OCI-LY1 (cell line): ENCODE measurements around the gene TMC7.

Experiments
- H2AFZ ChIP-seq: fragments of 200-600 bp; sonication (generic), shearing (Covaris generic); 2 replicates; pipeline ENCODE4 v1.6.0; 2014; ENCODE audit warnings: antibody characterized with exemption, mild to moderate bottlenecking, low read length
- H3F3A ChIP-seq: fragments of 200-600 bp; sonication (generic), shearing (Covaris generic); 2 replicates; pipeline ENCODE4 v1.6.0; 2014; ENCODE audit warnings: mild to moderate bottlenecking, antibody characterized with exemption, low read length, moderate library complexity; ENCODE audit not compliant: insufficient read depth
- H3K27ac ChIP-seq: fragments of 200-600 bp; sonication (generic); 2 replicates; pipeline ENCODE4 v1.5.1; 2014; ENCODE audit warnings: low read length, mixed run types, mild to moderate bottlenecking, low read depth; ENCODE audit not compliant: poor library complexity, severe bottlenecking
- H3K27me3 ChIP-seq: fragments of 200-600 bp; sonication (generic); 2 replicates; pipeline ENCODE4 v1.6.0; 2014; ENCODE audit warnings: antibody characterized with exemption, mild to moderate bottlenecking, low read length, moderate library complexity; ENCODE audit not compliant: insufficient read depth
- H3K36me3 ChIP-seq: fragments of 200-600 bp; sonication (generic); 2 replicates; pipeline ENCODE4 v1.6.1; 2014; ENCODE audit warnings: mild to moderate bottlenecking, antibody characterized with exemption, low read length, moderate library complexity, mixed read lengths; ENCODE audit not compliant: insufficient read depth
- H3K4me1 ChIP-seq: fragments of 200-600 bp; sonication (generic); 2 replicates; pipeline ENCODE4 v1.5.1; 2014; ENCODE audit warnings: mild to moderate bottlenecking, low read length, moderate library complexity; ENCODE audit not compliant: insufficient read depth, severe bottlenecking
- H3K4me2 ChIP-seq: fragments of 200-600 bp; sonication (generic), shearing (Covaris generic); 2 replicates; pipeline ENCODE4 v1.6.1; 2014; ENCODE audit warnings: low read length
- H3K4me3 ChIP-seq: fragments of 200-600 bp; sonication (generic); 2 replicates; pipeline ENCODE4 v1.5.1; 2014; ENCODE audit warnings: low read length, low read depth, mild to moderate bottlenecking, mixed read lengths; ENCODE audit not compliant: poor library complexity, severe bottlenecking
- H3K79me2 ChIP-seq: fragments of 200-600 bp; shearing (Covaris generic); 2 replicates; pipeline ENCODE4 v1.6.1; 2016; ENCODE audit warnings: mixed run types, low read length, mixed read lengths; ENCODE audit not compliant: insufficient read depth
- H3K9ac ChIP-seq: fragments of 200-600 bp; sonication (generic), shearing (Covaris generic); 2 replicates; pipeline ENCODE4 v1.6.1; 2014; ENCODE audit warnings: mild to moderate bottlenecking, low read length, mixed read lengths
- H3K9me2 ChIP-seq: fragments of 200-600 bp; sonication (generic), shearing (Covaris generic); 2 replicates; pipeline ENCODE4 v1.6.1; 2014; ENCODE audit warnings: low read depth, mild to moderate bottlenecking, low read length, mixed read lengths
- H3K9me3 ChIP-seq: fragments of 200-600 bp; shearing (Covaris generic); 2 replicates; pipeline ENCODE4 v1.6.1; 2014; ENCODE audit warnings: low read length, mixed read lengths
- H4K20me1 ChIP-seq: fragments of 200-600 bp; sonication (generic), shearing (Covaris generic); 2 replicates; pipeline ENCODE4 v1.6.0; 2016; ENCODE audit warnings: mild to moderate bottlenecking, low read length; ENCODE audit not compliant: insufficient read depth
- EZH2 ChIP-seq: fragments of 200-600 bp; sonication (generic), shearing (Covaris generic); IDR thresholded peaks from 2 replicates; pipeline ENCODE4 v1.8.0; 2017; ENCODE audit warnings: borderline replicate concordance, mixed run types, mild to moderate bottlenecking, antibody characterized with exemption, low read length, moderate library complexity, mixed read lengths
- TF ChIP-seq, protein P1 (sequence below): fragments of 200-600 bp; sonication (generic), shearing (Covaris generic); IDR thresholded peaks from 2 replicates; pipeline ENCODE4 v1.5.1; 2017; ENCODE audit warnings: mild to moderate bottlenecking, antibody characterized with exemption, low read length, moderate library complexity, mixed read lengths

The TMC7 gene

GRCh38 chr16:19102187-19102872 is 118.6 kb downstream of the TMC7 start:
- H3K4me3 ChIP-seq: no peak overlapping the region
- H4K20me1 ChIP-seq: no peaks in the 10 kb centered on the region
- H3K9me3 ChIP-seq: no peaks in the 10 kb centered on the region
- no peaks in the 10 kb centered on the region for H3K4me1 ChIP-seq
- no peak for TF ChIP-seq EZH2
- TF ChIP-seq, protein P1, sequence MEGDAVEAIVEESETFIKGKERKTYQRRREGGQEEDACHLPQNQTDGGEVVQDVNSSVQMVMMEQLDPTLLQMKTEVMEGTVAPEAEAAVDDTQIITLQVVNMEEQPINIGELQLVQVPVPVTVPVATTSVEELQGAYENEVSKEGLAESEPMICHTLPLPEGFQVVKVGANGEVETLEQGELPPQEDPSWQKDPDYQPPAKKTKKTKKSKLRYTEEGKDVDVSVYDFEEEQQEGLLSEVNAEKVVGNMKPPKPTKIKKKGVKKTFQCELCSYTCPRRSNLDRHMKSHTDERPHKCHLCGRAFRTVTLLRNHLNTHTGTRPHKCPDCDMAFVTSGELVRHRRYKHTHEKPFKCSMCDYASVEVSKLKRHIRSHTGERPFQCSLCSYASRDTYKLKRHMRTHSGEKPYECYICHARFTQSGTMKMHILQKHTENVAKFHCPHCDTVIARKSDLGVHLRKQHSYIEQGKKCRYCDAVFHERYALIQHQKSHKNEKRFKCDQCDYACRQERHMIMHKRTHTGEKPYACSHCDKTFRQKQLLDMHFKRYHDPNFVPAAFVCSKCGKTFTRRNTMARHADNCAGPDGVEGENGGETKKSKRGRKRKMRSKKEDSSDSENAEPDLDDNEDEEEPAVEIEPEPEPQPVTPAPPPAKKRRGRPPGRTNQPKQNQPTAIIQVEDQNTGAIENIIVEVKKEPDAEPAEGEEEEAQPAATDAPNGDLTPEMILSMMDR: no peak
- no peak overlapping the region for H3K9ac ChIP-seq
- no peaks in the 10 kb centered on the region for H3K79me2 ChIP-seq
- no peaks in the 10 kb centered on the region for H3F3A ChIP-seq
- no peak overlapping the region for H3K4me2 ChIP-seq
- no peaks in the 10 kb centered on the region for H3K36me3 ChIP-seq
- H3K27ac ChIP-seq: no peak overlapping the region
- H3K9me2 ChIP-seq: no peaks in the 10 kb centered on the region
- H2AFZ ChIP-seq: no peak overlapping the region
- no peaks in the 10 kb centered on the region for H3K27me3 ChIP-seq

DNA sequence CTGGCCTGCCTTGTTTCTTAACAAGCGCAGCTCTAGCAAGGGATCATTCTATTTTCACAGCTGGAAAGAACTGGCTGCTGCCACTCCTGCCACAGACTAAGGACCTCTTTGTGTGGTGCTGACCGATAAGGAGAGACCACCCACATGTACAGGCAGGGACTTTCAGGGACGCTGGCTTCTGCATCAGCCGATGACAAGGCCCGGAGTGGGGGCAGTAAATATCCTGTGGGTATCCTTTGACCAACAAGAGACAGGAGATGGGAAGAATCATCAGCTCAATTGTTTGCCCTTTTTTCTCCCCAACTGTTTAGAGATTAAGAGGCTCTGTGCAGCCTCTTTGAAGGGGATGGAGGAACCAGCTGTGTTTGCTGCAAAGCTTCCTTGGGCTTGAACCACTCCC is 120.9 kb downstream of the TMC7 start:
- Histone ChIP-seq H3K4me1 (no peaks in the 10 kb centered on the region), H3K9me2 (no peaks in the 10 kb centered on the region)

GRCh38 chr16:19105131-19105530 is 121.4 kb downstream of the TMC7 start:
- H3K9me3 ChIP-seq: no peaks in the 10 kb centered on the region
- no peaks in the 10 kb centered on the region for H4K20me1 ChIP-seq
- H3K27ac ChIP-seq: no peak overlapping the region

More for the DNA sequence above, 120.9 kb downstream of the TMC7 start:
- Histone ChIP-seq H3K4me2 (no peak overlapping the region), H2AFZ (no peak overlapping the region), H3K9ac (no peak overlapping the region), H3K27me3 (no peaks in the 10 kb centered on the region), H3K27ac (no peak overlapping the region), H3K9me3 (no peaks in the 10 kb centered on the region), H3K4me3 (no peak overlapping the region), H4K20me1 (no peaks in the 10 kb centered on the region), H3K36me3 (no peaks in the 10 kb centered on the region), H3K79me2 (no peaks in the 10 kb centered on the region), H3F3A (no peaks in the 10 kb centered on the region)
- TF ChIP-seq EZH2: no peak
- TF ChIP-seq, protein P1: no peak

More at GRCh38 chr16:19105131-19105530, 121.4 kb downstream of the TMC7 start:
- Histone ChIP-seq H3K4me2 (no peak overlapping the region), H3K36me3 (no peaks in the 10 kb centered on the region), H2AFZ (no peak overlapping the region), H3K27me3 (no peaks in the 10 kb centered on the region), H3K4me3 (no peak overlapping the region), H3K4me1 (no peaks in the 10 kb centered on the region), H3K9me2 (no peaks in the 10 kb centered on the region), H3F3A (no peaks in the 10 kb centered on the region), H3K9ac (no peak overlapping the region), H3K79me2 (no peaks in the 10 kb centered on the region)
- TF ChIP-seq EZH2: no peak
- TF ChIP-seq, protein P1: no peak
